HG03432 (cell line): ENCODE results near the gene CRACDL.

Experiments used
- ATAC-seq: cut with Tn5 transposase; IDR thresholded peaks from one replicate; pipeline ENCODE4 v1.9.1; 2021; ENCODE audit warnings: mild to moderate bottlenecking, moderate library complexity; ENCODE audit not compliant: unreplicated experiment

Gene CRACDL, protein sequence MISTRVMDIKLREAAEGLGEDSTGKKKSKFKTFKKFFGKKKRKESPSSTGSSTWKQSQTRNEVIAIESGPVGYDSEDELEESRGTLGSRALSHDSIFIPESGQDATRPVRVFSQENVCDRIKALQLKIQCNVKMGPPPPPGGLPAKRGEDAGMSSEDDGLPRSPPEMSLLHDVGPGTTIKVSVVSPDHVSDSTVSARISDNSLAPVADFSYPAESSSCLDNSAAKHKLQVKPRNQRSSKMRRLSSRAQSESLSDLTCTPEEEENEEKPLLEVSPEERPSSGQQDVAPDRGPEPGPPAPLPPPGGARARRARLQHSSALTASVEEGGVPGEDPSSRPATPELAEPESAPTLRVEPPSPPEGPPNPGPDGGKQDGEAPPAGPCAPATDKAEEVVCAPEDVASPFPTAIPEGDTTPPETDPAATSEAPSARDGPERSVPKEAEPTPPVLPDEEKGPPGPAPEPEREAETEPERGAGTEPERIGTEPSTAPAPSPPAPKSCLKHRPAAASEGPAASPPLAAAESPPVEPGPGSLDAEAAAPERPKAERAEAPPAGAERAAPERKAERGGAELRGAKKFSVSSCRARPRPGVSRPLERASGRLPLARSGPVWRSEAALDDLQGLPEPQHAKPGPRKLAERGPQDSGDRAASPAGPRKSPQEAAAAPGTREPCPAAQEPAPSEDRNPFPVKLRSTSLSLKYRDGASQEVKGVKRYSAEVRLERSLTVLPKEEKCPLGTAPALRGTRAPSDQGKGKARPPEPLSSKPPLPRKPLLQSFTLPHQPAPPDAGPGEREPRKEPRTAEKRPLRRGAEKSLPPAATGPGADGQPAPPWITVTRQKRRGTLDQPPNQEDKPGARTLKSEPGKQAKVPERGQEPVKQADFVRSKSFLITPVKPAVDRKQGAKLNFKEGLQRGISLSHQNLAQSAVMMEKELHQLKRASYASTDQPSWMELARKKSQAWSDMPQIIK

DNA sequence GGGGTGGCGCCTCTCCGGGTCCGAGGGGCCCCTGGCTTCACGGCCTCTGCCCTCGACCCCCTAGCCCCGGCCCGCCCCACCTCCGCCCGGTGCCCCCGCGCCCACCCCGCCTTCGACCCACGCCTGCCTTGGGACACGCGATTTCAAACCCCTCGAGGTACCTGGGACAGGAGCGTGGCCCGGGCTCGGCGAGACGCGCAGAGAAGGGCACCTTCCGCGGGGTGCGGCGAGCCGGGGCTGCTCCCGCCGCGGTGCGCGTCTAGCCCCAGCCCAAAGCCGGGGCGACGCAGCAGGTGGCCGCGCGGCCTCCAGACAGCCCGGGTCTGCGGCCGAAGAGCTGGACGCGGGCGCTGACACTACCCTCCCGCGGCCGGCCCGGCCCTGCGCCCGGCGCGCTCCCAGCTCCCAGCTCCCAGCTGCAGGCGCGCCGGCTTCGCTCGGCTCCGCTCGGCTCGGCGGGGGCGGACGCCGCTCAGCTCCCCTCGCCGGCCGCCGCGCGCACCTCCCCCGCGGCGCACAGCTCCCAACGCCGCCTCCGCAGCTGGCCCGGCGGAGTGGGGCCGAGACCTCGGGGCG, at the start of gene CRACDL:
TSS of gene CRACDL (minus strand) at position 449 of the 576 bp plus-strand sequence. CDS start 89,425 bp downstream, outside the sequence.
- ATAC-seq, result no peak

DNA sequence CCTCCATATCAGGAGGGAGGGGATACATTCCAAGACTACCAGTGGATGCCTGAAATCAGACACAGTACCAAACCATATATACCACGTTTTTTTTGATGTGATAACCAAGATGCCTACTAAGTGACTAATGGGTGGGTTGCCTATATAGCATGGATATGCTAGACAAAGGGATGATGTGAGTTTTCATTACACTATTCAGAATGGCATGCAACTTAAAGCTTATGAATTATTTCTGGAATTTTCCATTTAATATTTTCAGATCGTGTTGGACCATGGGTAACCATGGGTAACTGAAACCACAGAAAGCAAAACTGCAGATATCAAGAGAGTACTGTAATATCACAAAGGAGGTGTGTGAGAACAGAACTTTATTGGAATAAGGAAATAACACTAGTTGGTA, 39.6 kb upstream of the CRACDL start:
- no peak for ATAC-seq

- no peak for ATAC-seq
These were observed 36.6 kb upstream of the CRACDL start for GRCh38 chr2:98972582-98973167.

GRCh38 chr2:98959810-98960507, 23.9 kb upstream of the CRACDL start:
- ATAC-seq, result no peak

DNA sequence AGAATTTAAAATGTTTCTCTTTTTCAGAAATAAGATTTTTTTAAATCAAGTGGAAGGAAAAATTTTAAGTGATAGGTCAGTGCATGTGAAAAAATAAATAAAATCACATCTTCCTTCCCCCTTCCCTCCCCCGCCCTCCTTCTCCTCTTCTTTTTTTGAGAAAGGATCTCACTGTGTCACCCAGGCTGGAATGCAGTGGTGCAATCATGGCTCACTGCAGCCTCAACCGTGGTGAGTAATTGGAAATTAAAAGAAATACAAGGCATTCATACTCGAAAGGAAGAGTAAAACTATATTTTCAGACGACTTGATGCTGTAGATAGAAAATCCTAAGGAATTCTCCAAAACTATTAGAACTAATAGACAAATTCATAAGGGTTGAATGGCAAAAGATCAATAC, 16.9 kb upstream of the CRACDL start:
- no peak for ATAC-seq

- no peak for ATAC-seq
These were observed 13.1 kb upstream of the CRACDL start for GRCh38 chr2:98948956-98949739.

DNA sequence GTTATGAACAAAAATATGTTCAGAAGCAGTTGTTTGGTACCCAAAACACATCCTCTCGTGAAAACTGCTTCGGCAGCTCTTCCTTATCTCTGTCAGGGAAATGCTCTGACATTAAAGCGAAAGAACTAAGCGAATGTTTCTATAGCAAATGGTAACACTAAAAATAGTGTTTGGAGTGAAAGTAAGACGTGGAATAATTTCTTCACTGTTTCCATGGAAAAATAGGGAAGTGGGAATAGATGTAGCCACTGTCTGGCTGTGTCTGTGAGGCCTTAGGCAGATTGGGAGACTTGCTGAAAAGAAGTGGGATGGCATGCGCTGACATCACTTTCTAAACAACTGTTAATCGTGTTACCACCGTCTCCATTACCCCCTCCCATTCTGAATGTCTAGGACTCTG, 11.5 kb upstream of the CRACDL start:
- ATAC-seq, result no peak

DNA sequence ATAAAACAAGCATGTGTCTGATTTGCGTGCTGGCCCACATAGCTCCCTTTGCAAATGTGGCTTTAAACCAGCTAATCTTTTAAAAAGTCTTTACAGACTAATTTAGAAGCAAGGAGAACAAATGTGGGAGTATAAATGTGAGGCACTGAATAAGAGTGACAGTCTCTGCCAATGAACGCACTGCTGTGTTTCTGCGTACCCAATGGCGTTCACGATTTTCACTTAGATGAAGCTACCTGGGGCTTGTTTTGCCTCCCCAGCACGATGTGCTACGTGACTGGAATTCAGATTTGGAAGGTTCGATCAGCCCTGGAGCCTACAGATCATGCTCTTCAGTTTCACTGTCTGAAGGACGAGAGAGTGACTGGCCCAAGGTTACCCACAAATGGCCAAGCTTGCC, 10.8 kb upstream of the CRACDL start:
- ATAC-seq, result no peak

DNA sequence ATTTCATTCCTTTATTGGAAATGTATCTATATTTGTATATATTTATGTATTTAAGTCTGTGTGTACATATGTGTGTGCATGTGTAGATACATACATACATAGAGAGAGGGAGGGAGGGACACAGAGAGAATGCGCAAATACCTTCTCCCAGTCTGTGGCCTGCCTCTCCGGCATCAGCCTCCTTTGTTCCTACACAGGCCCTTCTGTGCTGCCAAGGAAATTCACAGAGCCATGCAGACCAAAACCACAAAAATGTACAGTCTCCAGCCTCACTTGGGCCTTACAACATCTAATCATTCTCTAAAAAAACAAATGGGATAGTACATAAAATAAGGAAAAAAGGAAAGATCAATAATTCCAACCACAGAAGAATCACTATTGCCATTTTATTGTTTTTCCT, 8.8 kb upstream of the CRACDL start:
- ATAC-seq, result no peak

DNA sequence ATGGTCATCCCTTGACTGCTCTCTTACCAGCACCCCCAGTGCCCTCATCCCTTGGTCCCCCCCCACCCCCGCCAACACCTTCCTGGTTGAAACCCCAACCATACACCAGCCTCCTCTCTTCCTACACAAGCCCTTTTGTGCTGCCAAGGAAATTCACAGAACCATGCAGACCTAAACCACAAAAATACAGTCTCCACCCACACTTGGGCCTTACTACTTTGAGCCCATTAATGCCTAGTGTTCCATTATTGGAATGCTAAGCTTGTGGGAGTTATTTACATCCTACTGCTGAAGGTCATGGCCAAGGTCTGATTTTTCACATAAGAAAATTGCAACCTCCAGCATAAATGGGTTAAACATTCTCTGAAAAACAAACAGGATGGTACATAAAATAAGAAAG, 4.1 kb upstream of the CRACDL start:
- no peak for ATAC-seq

- no peak for ATAC-seq
These were observed 1.9 kb upstream of the CRACDL start for GRCh38 chr2:98937906-98938305.

DNA sequence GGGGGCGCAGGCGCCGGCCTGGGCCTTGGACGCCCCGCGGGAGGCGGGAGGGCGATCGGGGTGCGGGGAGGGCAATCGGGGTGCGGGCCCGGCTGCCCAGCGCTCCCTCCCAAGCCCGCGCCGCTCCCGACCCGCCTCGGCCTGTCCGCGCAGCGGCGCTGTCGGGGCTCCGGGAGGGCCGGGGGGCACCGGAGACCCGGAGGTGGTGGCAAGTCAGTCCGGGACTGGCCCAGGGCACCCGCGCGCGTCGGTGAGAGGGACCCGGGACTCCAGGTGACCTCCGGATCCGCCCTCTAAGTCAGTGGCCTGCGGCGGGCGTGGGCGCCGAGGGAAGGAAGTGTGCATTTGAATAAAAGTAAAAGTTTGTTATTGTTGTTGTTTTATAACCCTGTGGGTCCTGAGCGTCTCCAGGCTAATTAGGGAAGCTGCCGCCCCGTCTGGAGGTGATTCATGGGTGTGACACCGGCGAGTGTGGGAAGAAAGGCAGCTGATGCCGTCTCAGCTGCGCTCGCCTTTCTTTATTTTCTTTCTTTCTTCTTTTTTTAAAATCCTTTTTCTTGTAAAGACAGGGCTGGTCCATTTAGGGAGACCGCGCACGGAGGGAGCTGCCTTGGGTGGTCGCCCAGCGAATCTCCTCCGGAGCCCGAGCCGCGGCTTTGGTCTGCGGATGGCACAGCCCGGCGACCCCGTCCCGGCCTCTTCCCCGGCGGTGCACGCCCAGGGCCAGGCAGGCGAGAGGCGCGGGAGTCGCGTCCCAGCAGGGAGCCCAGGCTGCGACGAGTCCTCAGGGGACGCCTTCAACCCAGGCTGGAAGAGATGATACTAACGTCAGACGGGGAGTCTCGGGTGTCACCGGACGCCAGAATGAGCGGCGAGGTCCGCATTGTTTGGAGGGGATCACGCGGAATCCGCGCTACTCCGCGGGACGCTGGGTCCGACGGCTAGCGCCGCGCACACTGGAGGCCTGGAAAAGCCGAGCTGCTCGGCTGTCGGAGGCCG, 627 bp upstream of the CRACDL start:
- no peak for ATAC-seq

- ATAC-seq, result no peak
These were observed 784 bp downstream of the CRACDL start for GRCh38 chr2:98935111-98935770.

- ATAC-seq, result no peak
These were observed 3.2 kb downstream of the CRACDL start for GRCh38 chr2:98932778-98933343.

GRCh38 chr2:98932164-98932563, 3.9 kb downstream of the CRACDL start:
- ATAC-seq, result no peak

DNA sequence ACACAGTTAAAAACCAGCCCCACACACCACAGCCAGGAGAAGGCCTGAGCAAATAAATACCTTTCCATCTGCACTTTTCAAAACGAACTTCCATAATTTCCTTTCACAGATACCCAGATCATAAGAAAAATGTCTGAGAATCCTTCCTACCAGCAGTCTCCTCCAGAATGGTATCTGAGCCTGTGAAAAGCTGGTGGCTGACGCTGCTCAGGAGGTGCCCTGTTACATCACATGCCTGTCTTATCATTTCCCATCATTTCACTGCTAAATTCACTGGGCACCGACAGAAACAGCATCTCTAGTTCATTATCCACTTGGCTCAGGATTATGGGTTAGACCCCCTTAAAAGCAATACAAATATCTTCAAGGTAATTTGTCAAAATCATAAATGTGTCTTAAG, 4.4 kb downstream of the CRACDL start:
- ATAC-seq, result no peak

DNA sequence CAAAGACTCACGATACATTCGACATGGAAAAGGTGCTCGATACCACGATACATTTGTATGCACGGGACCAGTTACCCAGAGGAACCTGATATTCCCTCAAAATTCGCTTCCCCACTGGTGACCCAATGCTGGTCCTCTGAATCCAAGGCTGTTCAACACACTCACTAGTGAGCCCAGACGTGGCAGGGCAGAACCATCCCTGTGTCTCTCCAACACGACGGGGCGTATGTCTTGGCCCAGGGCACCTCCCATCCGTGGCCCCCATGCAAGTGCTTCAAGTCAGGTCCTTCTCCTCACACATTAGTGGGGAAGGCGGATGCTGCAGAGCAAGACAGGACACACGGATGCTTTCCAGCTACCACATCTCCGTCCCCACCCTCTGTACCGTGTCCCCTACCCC, 6.1 kb downstream of the CRACDL start:
- no peak for ATAC-seq

DNA sequence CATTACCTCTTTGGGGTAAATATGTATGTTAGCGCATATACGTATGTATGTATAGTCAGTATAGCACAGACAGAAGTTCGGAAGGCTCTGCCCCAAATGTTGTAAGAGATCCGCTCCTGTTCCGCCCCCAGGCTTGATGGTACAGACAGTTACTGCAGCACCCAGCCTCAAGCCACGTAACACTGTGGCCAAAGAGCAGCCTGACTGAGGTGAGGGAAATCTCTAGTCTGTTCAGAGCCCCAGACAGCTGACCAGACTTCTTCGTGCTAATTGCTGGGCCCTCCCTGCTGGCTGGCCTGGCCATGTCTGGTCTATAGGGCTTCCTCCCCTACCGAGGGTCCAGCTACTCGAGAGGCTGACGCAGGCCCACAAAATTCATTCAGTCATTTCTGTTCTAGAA, 7.8 kb downstream of the CRACDL start:
- no peak for ATAC-seq
